ENCODE results near the gene GSTM4. TPM values are rescaled to one million over a fixed set of nuclear protein-coding genes. Genes with fewer than 3 reads are reported as not detected.

The GSTM4 gene
- total and polyA plus RNA-seq, 9 of the 15 experiments (the other 6 are each of a cell fraction or from before 2014, with no cell fraction given) = 18.8 to 53.4 (median 38.8) TPM

DNA sequence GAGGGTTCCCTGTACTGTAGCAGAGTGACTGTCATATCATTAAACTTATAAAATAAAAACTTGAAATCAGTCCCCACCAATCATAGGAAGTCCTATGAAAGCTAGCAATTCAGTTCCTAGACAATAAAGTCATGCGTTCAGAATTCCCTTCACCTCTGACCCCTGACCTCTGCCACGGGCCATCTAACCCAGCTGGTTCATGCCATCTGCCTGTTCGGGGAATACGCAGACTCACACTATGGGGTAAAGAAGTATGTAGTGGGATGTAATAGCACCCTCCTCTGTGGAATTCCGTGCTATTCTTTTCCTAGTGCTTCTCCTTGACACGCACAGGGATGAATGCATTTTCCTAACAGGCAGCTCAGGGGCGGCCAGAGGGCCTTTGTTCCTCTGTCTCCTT is 2.1 kb downstream of the GSTM4 start:
- 75% methylated on average over 7 of the region's 7 CpGs for WGBS (ENCODE audit: insufficient coverage, low coverage, missing lambda C conversion rate)
- ATAC-seq = no peak
- CTCF ChIA-PET (ENCODE audit: low intra/inter-chr PET ratio) = no interaction called here
- H3K9me1 ChIP-seq (ENCODE audit: control insufficient read depth, insufficient read depth, low read length) = no peaks in the 10 kb centered on the region
- no peak for FAIRE-seq
- BruUV-seq (replicated peaks) = no TSS peak
- no peak overlapping the region for H3K4me3 ChIP-seq
- POLR2A ChIA-PET = interaction anchor here (0.7 to 1.6 kb wide), 4 partner anchors 10 to 19 kb away, joined by 3 to 4 read pairs (median 3); partner anchors contain the start of gene GSTM2
- H3K27ac ChIP-seq (ENCODE audit: extremely low read depth, low read depth, low read length) = no peak overlapping the region
- H2AFZ ChIP-seq (ENCODE audit: low read depth, low read length) = no peak overlapping the region
- no peaks in the 10 kb centered on the region for H3K9me3 ChIP-seq (replicated peaks; ENCODE audit: control insufficient read depth, insufficient read depth, low read depth, low read length)
- peaks cover 0 to 24% of the 10 kb centered on the region in 2 experiments; a peak in 3 of 5 replicates for H3K4me1 ChIP-seq (replicated peaks in 1 of 2; ENCODE audit: control insufficient read depth in 2 of 2, insufficient read depth in 2 of 2, low read length in 2 of 2)
- in situ Hi-C loops (cut with MboI) = no loop called here
- no peak overlapping the region; a peak in 1 of 4 replicates for H3K9ac ChIP-seq (ENCODE audit: insufficient read depth in 1 of 2, low read depth in 2 of 2, low read length in 2 of 2)
- no peaks in the 10 kb centered on the region for H4K20me1 ChIP-seq (replicated peaks; ENCODE audit: control insufficient read depth, insufficient read depth, low read length)
- DNase-seq (ENCODE audit: extremely low read depth in 1 of 4, low spot score in 3 of 4) = no peak
- H3K27me3 ChIP-seq (ENCODE audit: control insufficient read depth in 2 of 2, insufficient read depth in 2 of 2, low read length in 2 of 2) = no peaks in the 10 kb centered on the region
- no peak overlapping the region for H3K4me2 ChIP-seq (ENCODE audit: insufficient read depth, low read length)
- H3K79me2 ChIP-seq (ENCODE audit: control insufficient read depth, insufficient read depth, low read length) = 0 out of 3 replicates have a peak, but pooled peaks cover 2% of the 10 kb centered on the region
- peaks cover 14% of the 10 kb centered on the region; the same call in 2 of the 3 replicates for H3K36me3 ChIP-seq (ENCODE audit: control insufficient read depth, insufficient read depth, low read length)
- no peak for TF ChIP-seq FOXP1 (CRISPR knock-in tag; IDR thresholded peaks at IDR 0.05)
- TF ChIP-seq EZH2 (IDR thresholded peaks at IDR 0.05; ENCODE audit: borderline replicate concordance, low read depth, low read length) = no peak
- TF ChIP-seq, protein P1, sequence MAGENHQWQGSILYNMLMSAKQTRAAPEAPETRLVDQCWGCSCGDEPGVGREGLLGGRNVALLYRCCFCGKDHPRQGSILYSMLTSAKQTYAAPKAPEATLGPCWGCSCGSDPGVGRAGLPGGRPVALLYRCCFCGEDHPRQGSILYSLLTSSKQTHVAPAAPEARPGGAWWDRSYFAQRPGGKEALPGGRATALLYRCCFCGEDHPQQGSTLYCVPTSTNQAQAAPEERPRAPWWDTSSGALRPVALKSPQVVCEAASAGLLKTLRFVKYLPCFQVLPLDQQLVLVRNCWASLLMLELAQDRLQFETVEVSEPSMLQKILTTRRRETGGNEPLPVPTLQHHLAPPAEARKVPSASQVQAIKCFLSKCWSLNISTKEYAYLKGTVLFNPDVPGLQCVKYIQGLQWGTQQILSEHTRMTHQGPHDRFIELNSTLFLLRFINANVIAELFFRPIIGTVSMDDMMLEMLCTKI (IDR thresholded peaks at IDR 0.05; ENCODE audit: partially characterized antibody) = no peak
- peak; percentile 75 for TF ChIP-seq NR2C1 (IDR thresholded peaks at IDR 0.05)
- TF ChIP-seq NR2C1 (tag; IDR thresholded peaks at IDR 0.05) = peak; percentile 85
- TF ChIP-seq CXXC5 (CRISPR knock-in tag; IDR thresholded peaks at IDR 0.05) = no peak
- no peak for TF ChIP-seq HSF4 (CRISPR knock-in tag; IDR thresholded peaks at IDR 0.05; ENCODE audit: borderline replicate concordance)
- no peak for TF ChIP-seq HDAC8 (tag; IDR thresholded peaks at IDR 0.05)
- TF ChIP-seq NR2C2 (CRISPR knock-in tag; IDR thresholded peaks at IDR 0.05) = no peak
- peak; percentile 74; the same call in 1 of the 2 replicates for TF ChIP-seq NR2C2 (tag; IDR thresholded peaks at IDR 0.05)
- intact Hi-C loops (cut with micrococcal nuclease) = no loop called here

Data from K562 (cell line).